SU-DHL-6 (cell line): ENCODE results near the gene CDX4.

Source experiments
- EZH2phosphoT487 ChIP-seq: fragments of 200-600 bp; sonication (generic), shearing (Covaris generic); conservative IDR thresholded peaks from 2 replicates; pipeline ENCODE4 v1.6.1; 2018; ENCODE audit warnings: mild to moderate bottlenecking, antibody characterized with exemption, low read length, moderate library complexity, mixed read lengths
- TF ChIP-seq, protein P1 (sequence below): fragments of 200-600 bp; sonication (generic); IDR thresholded peaks from one replicate; pipeline ENCODE4 v1.5.1; 2017; ENCODE audit warnings: antibody characterized with exemption, mild to moderate bottlenecking, low read length, moderate library complexity; ENCODE audit not compliant: insufficient read depth, poor library complexity, severe bottlenecking

GRCh38 chrX:73478961-73479360 lies 32.1 kb downstream of the CDX4 start:
- TF ChIP-seq, protein P1, sequence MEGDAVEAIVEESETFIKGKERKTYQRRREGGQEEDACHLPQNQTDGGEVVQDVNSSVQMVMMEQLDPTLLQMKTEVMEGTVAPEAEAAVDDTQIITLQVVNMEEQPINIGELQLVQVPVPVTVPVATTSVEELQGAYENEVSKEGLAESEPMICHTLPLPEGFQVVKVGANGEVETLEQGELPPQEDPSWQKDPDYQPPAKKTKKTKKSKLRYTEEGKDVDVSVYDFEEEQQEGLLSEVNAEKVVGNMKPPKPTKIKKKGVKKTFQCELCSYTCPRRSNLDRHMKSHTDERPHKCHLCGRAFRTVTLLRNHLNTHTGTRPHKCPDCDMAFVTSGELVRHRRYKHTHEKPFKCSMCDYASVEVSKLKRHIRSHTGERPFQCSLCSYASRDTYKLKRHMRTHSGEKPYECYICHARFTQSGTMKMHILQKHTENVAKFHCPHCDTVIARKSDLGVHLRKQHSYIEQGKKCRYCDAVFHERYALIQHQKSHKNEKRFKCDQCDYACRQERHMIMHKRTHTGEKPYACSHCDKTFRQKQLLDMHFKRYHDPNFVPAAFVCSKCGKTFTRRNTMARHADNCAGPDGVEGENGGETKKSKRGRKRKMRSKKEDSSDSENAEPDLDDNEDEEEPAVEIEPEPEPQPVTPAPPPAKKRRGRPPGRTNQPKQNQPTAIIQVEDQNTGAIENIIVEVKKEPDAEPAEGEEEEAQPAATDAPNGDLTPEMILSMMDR = no peak
- no peak for TF ChIP-seq EZH2phosphoT487
